Transverse colon (tissue), 4 donors: Measurements from ENCODE around the gene IQSEC2. TPM values are rescaled to one million over a fixed set of nuclear protein-coding genes. Genes with fewer than 3 reads are reported as not detected.
A peak's percentile ranks its signal among the peaks of the same experiment; 100 is the strongest.

Experiments
- DNase-seq: peaks from one replicate; pipeline ENCODE4 v3.0.0-alpha.2; 2019
- H3K27ac ChIP-seq, 4 donors: fragments of 200-600 bp; sonication (generic); 2 replicates each; pipeline ENCODE4 v1.5.1; 2016 to 2018; ENCODE audit warnings: inconsistent platforms in 4 of 4
- H3K27me3 ChIP-seq: fragments of 200-600 bp; sonication (generic); 2 replicates; pipeline ENCODE4 v1.5.1; 2017; ENCODE audit warnings: inconsistent platforms
- H3K36me3 ChIP-seq, 4 donors: fragments of 200-600 bp; sonication (generic); 2 replicates each; pipeline ENCODE4 v1.5.1; 2017 to 2019; ENCODE audit warnings: inconsistent platforms in 4 of 4
- H3K4me1 ChIP-seq, 4 donors: fragments of 200-600 bp; sonication (generic); 2 replicates each; pipeline ENCODE4 v1.5.1; 2017 to 2020; ENCODE audit warnings: inconsistent platforms in 4 of 4
- H3K4me3 ChIP-seq, 4 donors: fragments of 200-600 bp; sonication (generic); 1 replicate in 1 of 4; 2 replicates in 3 of 4; pipeline versions ENCODE4 v1.5.1 to v1.6.1; 2017 to 2019; ENCODE audit warnings: inconsistent platforms in 4 of 4
- H3K9me3 ChIP-seq, 2 donors: fragments of 200-600 bp; sonication (generic); 2 replicates each; pipeline ENCODE4 v1.5.1; 2017 to 2019; ENCODE audit warnings: inconsistent platforms in 2 of 2
- EP300 ChIP-seq: sonication (generic); formaldehyde crosslinking; IDR thresholded peaks from one replicate; pipeline ENCODE4 v1.6.1; 2017; ENCODE audit warnings: antibody characterized with exemption, low read depth
- POLR2A ChIP-seq: fragments of 450-650 bp; IDR thresholded peaks from one replicate; pipeline ENCODE4 v1.6.1; 2016; ENCODE audit warnings: antibody characterized with exemption, mild to moderate bottlenecking, moderate library complexity
- POLR2AphosphoS5 ChIP-seq, 3 donors: sonication (generic); formaldehyde crosslinking; IDR thresholded peaks; one replicate each; pipeline ENCODE4 v1.6.1; 2016; ENCODE audit warnings: antibody characterized with exemption in 3 of 3
- WGBS, 2 donors: methylation state at CpG; one replicate each; pipeline ENCODE4 v1.1.5; 2018; ENCODE audit warnings: low coverage in 1 of 2; 5-methylcytosine and 5-hydroxymethylcytosine counted together
- in situ Hi-C, 4 donors: fragments of 200-750 bp; cut with MboI; loops; one replicate each; pipeline versions ENCODE4 v1.15.0 to v1.15.1; 2017; ENCODE audit warnings: low sequenced_read_pairs in 3 of 4, low pct_ligation_motif_present in 1 of 4, low pct_unique_long_range_greater_than_20kb in 1 of 4
- intact Hi-C: fragments of 100-400 bp; cut with DNase I; formaldehyde crosslinking; loops from one replicate; pipeline ENCODE4 v1.15.1; 2023; ENCODE audit warnings: low total_unique reads
- total RNA-seq, 4 donors: library from RNA; depleted of rRNA; stranded (reverse); fragments of >200 nt; gene quantifications; one replicate each; pipeline ENCODE4 v1.1.0, GENCODE V29; 2016
- TF ChIP-seq, protein P1 (sequence below), 5 experiments: fragments of 200-600 bp in 3 of 5; fragments of 450-650 bp in 2 of 5; sonication (generic) in 3 of 5; IDR thresholded peaks; 1 replicate in 2 of 5; 2 replicates in 3 of 5; pipeline ENCODE4 v1.5.1; 2016 to 2017; ENCODE audit warnings: antibody characterized with exemption in 5 of 5, inconsistent platforms in 3 of 5, mild to moderate bottlenecking in 2 of 5, moderate library complexity in 1 of 5

IQSEC2 gene
- total RNA-seq, 4 donors from 2014 or later = 41.2 to 104 (median 46.3) TPM

DNA sequence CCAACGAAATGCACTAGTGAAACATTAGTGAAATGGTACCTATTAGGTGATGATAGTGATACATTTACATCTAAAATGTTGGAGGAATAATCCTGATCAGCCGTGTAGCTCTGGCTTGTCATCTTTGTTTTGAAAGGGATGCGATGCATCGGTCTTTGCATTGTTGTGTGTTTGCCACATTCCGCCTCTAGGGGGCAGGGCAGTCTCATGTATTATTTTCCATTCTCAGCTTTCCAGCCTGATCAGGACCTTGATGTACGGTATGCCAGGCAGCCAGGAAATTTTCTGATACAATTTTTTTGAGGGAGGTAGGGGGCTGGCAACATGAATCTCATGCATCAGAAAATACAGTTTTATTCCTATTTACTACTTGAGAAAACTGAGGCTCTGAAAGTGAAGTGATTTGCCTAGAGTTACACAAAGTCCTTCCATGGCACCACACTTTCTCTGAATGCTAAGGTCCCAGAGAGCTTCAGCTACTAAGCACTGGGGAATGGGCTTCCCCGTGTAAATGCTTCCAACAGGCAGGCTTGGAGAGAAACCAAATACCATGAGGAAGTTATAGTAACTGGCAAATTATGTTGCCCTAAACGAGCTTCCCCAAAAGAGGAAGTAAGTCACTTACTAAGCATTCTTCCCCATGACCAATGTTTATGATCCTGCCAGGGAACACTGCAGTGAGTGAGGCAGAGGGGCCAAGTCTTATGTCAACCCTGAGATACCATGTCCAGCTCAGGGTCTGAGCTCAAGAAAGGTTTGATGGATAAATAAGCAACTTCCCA lies 31.8 kb upstream of the IQSEC2 start:
- TF ChIP-seq, protein P1, sequence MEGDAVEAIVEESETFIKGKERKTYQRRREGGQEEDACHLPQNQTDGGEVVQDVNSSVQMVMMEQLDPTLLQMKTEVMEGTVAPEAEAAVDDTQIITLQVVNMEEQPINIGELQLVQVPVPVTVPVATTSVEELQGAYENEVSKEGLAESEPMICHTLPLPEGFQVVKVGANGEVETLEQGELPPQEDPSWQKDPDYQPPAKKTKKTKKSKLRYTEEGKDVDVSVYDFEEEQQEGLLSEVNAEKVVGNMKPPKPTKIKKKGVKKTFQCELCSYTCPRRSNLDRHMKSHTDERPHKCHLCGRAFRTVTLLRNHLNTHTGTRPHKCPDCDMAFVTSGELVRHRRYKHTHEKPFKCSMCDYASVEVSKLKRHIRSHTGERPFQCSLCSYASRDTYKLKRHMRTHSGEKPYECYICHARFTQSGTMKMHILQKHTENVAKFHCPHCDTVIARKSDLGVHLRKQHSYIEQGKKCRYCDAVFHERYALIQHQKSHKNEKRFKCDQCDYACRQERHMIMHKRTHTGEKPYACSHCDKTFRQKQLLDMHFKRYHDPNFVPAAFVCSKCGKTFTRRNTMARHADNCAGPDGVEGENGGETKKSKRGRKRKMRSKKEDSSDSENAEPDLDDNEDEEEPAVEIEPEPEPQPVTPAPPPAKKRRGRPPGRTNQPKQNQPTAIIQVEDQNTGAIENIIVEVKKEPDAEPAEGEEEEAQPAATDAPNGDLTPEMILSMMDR (IDR thresholded peaks at IDR 0.05) = peak; percentile 58 to 83 (median 63)
- no peak for TF ChIP-seq EP300
- Histone ChIP-seq H3K9me3 (no peaks in the 10 kb centered on the region), H3K4me3 (no peak overlapping the region), H3K27me3 (no peaks in the 10 kb centered on the region), H3K4me1 (peaks cover 0 to 6% (median 2%) of the 10 kb centered on the region in 4 donors), H3K36me3 (no peaks in the 10 kb centered on the region), H3K27ac (peak overlapping the region in 1 of 4 donors; percentile 22)
- peak; percentile 76 for DNase-seq
- 3% methylated on average over 8 of the region's 8 CpGs; no CpG with 5 or more reads in 1 of the 2 donors for WGBS, 2 donors
- in situ Hi-C loops (loop anchor here in 3 of 4 donors (10.0 to 25.0 kb wide), 3 partner anchors 124 to 174 kb away; partner anchors contain the start of gene HSD17B10 (in 1 of the 3)), intact Hi-C loops (loop anchor here (10.0 kb wide), 1 partner anchor 122 kb away; the partner anchor contains the start of gene HSD17B10)

DNA sequence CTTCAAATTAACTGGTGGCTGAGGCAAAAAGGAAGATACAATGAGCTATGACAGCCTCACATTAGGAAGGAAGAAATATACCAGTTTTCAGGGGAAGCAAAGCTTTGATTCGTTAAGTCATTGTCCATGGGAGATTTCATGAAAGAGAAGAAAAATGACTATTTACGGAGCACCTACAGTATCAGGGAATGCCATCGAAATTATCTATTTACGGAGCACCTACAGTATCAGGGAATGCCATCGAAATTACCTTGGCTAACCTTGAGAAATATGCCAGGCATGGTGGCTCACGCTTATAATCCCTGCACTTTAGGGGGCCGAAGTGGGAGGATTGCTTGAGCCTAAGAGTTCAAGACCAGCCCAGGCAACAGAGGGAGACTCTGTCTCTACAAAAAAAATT lies 28.5 kb upstream of the IQSEC2 start:
- H3K9me3 ChIP-seq = no peaks in the 10 kb centered on the region
- 85 to 100% methylated on average over 1 to 7 of the region's 7 CpGs for WGBS, 2 donors
- in situ Hi-C loops (loop anchor here in 3 of 4 donors (10.0 to 25.0 kb wide), 3 partner anchors 127 to 177 kb away; partner anchors contain the start of gene HSD17B10 (in 1 of the 3)), intact Hi-C loops (loop anchor here (10.0 kb wide), 1 partner anchor 125 kb away; the partner anchor contains the start of gene HSD17B10)
- DNase-seq = no peak
- H3K36me3 ChIP-seq = no peaks in the 10 kb centered on the region
- H3K27me3 ChIP-seq = no peaks in the 10 kb centered on the region
- TF ChIP-seq POLR2A (no peak), POLR2AphosphoS5 (IDR thresholded peaks at IDR 0.05) (no peak), EP300 (no peak)
- TF ChIP-seq, protein P1 (IDR thresholded peaks at IDR 0.05) = no peak
- H3K4me3 ChIP-seq = no peak overlapping the region
- H3K4me1 ChIP-seq = peaks cover 0 to 6% (median 2%) of the 10 kb centered on the region in 4 donors
- H3K27ac ChIP-seq = no peak overlapping the region

DNA sequence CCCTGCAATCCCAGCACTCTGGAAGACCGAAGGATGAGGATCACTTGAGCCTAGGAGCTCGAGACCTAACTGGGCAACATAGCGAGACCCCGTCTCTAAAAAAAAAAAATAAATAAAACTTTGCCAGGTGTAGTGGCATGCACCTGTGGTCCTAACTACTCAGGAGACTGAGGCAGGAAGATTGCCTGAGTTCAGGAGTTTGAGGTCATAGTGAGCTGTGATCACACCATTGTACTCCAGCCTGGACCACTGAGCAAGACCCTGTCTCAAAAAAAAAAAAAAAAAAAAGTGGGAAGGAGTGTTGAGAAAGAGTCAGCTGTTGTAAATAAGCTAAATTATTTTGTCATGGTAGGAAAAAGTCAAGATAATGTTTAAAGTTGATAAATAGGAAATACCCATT lies 27.5 kb upstream of the IQSEC2 start:
- Histone ChIP-seq H3K4me3 (no peak overlapping the region), H3K36me3 (no peaks in the 10 kb centered on the region), H3K9me3 (no peaks in the 10 kb centered on the region), H3K27me3 (no peaks in the 10 kb centered on the region), H3K27ac (no peak overlapping the region), H3K4me1 (peaks cover 0 to 6% (median 2%) of the 10 kb centered on the region in 4 donors)
- WGBS, 2 donors = 83% methylated on average over 4 of the region's 4 CpGs; no CpG with 5 or more reads in 1 of the 2 donors
- TF ChIP-seq EP300 (no peak), POLR2AphosphoS5 (IDR thresholded peaks at IDR 0.05) (no peak), POLR2A (no peak)
- TF ChIP-seq, protein P1 (IDR thresholded peaks at IDR 0.05) = no peak
- in situ Hi-C loops = loop anchor here in 2 of 4 donors (25.0 kb wide), 2 partner anchors 128 to 178 kb away; partner anchors contain the start of gene HSD17B10 (in 1 of the 2)
- intact Hi-C loops = no loop called here
- DNase-seq = no peak
